GM18519 (cell line): Measurements from ENCODE around the gene SEMA4F.

Experiments
- ATAC-seq: cut with Tn5 transposase; IDR thresholded peaks from one replicate; pipeline ENCODE4 v1.9.1; 2021; ENCODE audit warnings: mild to moderate bottlenecking, moderate library complexity; ENCODE audit not compliant: unreplicated experiment, low FRiP score

The SEMA4F gene

DNA sequence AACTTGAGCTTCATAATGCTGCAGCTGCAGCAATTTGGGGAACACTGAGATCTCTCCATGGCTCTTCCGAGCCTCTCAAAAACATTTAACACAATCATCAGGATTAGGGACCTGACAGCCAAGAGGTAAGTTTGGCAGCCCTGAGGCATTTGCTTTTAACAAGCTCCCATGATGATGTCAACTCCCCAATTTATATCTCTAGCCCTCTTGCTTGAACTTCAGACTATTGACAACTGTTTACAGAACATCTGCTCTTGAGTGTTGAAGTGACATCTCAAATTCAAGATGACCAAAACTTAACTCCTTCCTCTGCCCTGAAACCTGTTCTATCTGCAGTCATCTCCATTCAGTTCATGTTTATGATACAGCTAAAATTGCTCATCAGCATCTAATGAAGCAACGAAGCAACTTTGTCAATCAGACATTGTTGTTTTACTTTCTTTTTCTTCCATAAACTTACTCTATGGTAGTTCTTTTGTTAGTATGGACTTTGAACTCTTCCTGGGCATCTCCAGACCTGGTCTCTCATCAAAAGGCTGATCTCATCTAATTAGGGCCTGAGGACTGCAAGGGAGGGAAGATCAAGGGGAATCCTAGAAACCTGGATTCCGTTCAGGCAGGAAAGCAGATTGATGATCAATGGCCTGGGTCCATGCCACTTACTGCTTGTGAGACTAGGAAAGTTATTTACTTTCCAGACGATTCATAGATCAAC is 48.1 kb downstream of the SEMA4F start:
- ATAC-seq, result no peak

- ATAC-seq, result no peak
Measured at GRCh38 chr2:74703373-74703772, 49.3 kb downstream of the SEMA4F start.

- no peak for ATAC-seq
Measured at GRCh38 chr2:74704216-74704615, 50.2 kb downstream of the SEMA4F start.

DNA sequence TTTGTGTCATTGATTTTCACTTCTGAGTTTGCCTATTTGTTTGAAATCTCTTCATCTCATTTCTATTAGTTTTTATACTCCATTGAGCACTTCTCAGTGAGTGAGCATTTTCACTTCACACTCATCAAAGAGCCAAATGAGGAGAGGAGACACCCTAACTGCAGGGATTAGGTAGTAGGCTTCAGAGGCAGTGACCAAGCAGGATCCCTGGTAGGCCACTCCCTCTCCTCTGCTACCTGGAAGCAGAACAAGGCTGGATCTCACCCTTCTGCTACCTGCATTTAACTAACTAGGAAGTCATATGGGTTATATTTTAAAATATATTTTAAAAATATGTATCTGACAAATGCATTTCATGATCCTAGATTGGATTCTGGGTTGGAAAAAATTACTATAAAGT is 52.7 kb downstream of the SEMA4F start:
- no peak for ATAC-seq

GRCh38 chr2:74707837-74708236 is 53.8 kb downstream of the SEMA4F start:
- ATAC-seq, result no peak

DNA sequence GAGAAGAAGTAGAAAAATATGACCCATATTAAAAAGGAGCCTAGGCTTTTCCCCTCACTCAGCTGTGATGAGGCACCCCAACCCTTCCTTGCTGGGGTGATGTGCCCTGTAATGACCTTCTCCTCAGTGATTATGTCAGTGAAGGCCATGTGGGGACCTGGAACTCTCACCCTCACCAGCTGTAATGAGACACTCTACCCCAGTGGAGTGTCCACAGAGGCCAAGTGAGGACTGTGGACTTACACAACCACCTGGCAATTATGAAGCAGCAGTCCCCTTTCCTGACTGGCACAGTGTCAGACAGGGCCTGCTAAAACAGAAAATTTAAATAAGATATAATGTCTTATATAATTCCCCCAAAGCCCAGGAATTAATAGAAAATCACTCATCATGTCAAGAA is 54.2 kb downstream of the SEMA4F start:
- ATAC-seq, result no peak

- no peak for ATAC-seq
Measured at GRCh38 chr2:74708883-74709282, 54.8 kb downstream of the SEMA4F start.

GRCh38 chr2:74712223-74713053 is 58.4 kb downstream of the SEMA4F start:
- no peak for ATAC-seq

DNA sequence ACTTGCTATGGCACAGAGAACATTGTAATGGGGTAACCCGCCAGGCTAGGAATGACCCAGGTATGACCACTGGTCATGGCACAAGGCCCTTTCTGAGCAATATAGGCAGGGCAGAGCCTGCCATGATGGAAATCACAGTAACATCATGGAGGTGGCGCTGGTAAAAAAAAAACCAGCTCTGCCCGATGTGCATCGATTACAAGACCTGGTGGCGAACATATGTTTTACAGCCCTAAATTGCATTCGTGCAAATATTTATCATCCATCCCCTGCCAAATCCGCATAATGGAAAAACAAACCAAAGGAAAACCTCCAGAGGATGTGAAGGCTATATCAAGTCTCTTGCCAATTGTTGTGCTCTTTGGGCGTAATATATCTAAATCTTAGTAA is 60.6 kb downstream of the SEMA4F start:
- ATAC-seq, result no peak

DNA sequence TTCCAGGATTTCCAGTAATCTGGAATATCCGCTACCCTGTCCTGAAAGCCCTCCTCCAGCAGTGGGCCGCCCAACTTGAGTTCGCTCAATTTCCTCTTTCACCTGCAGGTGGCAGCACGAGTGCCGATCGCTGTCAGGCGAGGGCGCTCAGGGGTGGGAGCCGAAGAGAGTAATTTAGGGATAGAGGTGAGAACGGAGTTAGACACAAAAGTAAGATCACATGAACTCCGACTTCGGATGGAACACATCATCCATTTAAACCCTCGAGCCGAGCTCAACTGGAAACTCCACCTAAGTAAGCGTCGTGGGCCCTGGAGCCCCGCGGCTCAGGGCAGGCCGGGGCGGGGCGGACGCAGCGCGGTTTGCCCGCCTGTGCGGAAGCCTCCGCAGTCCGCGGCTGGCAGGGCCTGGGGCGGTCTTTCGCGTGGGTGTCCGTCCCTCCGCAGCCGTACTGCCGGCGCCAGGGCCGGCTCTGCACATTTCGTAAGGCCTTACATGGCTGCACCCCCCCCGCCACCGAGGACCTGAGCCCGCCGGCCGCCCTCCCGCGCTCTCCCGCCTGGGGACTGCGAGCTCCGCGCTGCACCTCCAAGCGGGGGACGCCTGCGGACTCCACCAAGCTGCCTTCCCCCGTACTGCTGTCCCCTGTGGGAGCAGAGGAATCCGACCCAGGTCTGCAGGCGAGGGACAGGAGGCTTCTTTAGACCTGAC is 61.2 kb downstream of the SEMA4F start:
- peak; percentile 85 for ATAC-seq

DNA sequence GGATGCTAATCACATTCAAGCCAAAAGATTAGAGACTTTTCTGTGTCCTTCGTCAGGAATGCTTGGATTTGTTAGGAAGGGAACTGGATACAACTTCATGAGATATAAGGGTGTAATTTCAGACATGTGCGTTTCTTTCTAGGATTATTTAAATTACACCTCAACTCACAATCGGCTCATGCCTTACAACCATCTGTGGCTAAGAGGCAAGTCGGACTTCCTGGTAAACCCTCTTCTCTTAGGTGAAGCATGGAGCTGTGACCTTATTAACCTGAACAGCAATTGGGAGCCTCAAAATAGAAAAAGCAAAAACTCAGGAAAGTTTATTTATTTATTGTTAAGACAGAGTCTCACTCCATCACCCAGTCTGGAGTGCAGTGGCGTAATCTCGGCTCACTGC is 61.8 kb downstream of the SEMA4F start:
- ATAC-seq, result no peak

DNA sequence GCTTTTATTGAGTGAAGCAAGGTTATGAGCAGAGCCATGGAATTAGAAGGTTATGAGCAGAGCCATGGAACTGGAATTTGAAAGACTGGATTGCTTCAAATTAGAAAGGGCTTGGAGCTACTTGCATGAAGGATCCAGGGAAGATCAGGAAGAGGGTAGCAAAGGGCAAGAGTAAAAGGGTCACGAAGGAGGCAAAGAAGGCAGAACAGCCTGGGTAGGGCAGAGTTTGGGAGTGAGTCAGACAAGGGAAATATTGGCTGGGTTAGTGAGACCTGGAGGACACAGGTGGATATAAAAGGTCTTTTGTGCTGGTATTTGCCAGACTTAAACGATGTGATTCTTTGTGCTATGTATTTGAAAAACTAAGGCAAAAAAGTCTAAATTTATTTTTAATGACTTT is 65.0 kb downstream of the SEMA4F start:
- no peak for ATAC-seq

DNA sequence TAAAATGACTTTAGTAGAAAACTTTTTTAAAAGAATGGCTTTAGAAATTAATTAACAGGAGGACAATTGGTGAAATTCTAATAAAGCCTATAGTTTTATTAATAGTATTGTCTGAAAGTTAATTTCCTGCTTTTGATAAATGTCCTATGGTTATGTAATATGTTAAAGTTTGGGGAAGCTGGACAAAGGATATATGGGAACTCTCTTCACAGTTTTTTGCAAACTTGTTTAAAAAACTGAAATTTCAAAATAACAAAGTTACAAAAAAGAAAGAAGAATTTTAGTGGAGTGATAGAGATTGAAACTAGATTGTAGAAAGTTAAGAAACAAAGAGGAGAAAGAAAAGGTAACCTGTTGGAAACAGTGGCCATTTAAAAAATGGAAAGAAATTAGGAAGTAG is 67.3 kb downstream of the SEMA4F start:
- no peak for ATAC-seq

- ATAC-seq, result no peak
Measured at GRCh38 chr2:74724496-74724895, 70.4 kb downstream of the SEMA4F start.

DNA sequence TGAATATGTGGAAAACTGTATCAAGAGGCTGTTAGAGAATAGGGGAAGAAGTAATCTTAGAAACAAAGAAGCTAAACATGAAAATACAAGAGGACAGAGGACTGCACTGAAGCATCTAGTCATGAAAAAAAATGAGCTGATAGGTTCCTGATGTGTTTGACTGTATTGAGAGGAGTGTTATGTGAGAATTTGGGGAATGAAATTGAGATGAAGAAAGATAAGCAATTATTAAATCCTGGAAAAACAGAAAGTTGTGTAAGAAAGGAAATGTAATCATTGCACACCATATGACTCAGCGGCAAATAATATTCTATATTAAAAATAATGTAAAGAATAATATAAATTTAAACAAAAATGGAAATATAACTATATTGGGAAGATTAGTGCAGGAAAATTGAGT is 71.2 kb downstream of the SEMA4F start:
- ATAC-seq, result no peak

- no peak for ATAC-seq
Measured at GRCh38 chr2:74728842-74729241, 74.8 kb downstream of the SEMA4F start.

DNA sequence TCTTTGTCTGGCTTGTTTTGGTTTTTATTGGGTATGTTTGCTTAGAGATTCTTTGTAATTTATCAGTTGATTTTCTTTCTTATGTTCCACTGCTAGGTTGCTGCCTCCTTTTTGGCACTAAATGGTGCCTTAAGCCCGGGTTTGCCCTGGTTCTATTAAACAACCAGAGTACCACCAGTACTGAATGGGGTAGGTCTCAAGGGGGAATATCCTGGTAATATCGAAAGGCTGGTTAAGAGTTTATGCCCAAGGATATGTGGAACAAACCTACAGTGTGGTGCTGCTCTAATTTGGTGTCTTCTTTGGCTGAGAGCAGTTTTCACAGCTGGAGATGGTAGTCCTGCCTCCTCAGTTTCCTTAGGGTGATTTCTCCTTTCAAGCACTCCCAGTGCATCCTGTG is 76.5 kb downstream of the SEMA4F start:
- ATAC-seq, result no peak
